ENCODE results near the gene MYNN. TPM values are rescaled to one million over a fixed set of nuclear protein-coding genes. Genes with fewer than 3 reads are reported as not detected.

MYNN gene
- total RNA-seq, 1 experiment from 2014 or later, result 20.4 TPM

GRCh38 chr3:169836942-169837275 lies 63.7 kb downstream of the MYNN start:
- intact Hi-C loops (cut with micrococcal nuclease), result no loop called here

GRCh38 chr3:169838511-169839030 lies 65.4 kb downstream of the MYNN start:
- DNase-seq (ENCODE audit: unreplicated experiment), result no peak
- TF ChIP-seq CTCF (IDR thresholded peaks at IDR 0.05; ENCODE audit: unreplicated experiment), result no peak
- intact Hi-C loops (cut with micrococcal nuclease), result no loop called here
- Mint-ChIP-seq H3K4me1 (ENCODE audit: insufficient read depth, unreplicated experiment) (no peaks in the 10 kb centered on the region), H3K4me3 (ENCODE audit: unreplicated experiment) (no peak overlapping the region), H3K27ac (ENCODE audit: low read depth, unreplicated experiment) (no peak overlapping the region), H3K36me3 (ENCODE audit: insufficient read depth, unreplicated experiment) (no peaks in the 10 kb centered on the region), H3K27me3 (ENCODE audit: insufficient read depth, unreplicated experiment) (no peaks in the 10 kb centered on the region), H3K9me3 (ENCODE audit: unreplicated experiment) (no peaks in the 10 kb centered on the region)
- ChIA-PET CTCF (interaction anchor here (0.6 kb wide), 1 partner anchor 58 kb away, joined by 3 read pairs; no protein-coding TSS in a partner anchor), POLR2A (no interaction called here)
- no TSS peak for BruUV-seq (replicated peaks)

More at GRCh38 chr3:169836942-169837275, 63.7 kb downstream of the MYNN start:
- no peaks in the 10 kb centered on the region for H3K27me3 Mint-ChIP-seq (ENCODE audit: insufficient read depth, unreplicated experiment)
- no peaks in the 10 kb centered on the region for H3K9me3 Mint-ChIP-seq (ENCODE audit: unreplicated experiment)
- DNase-seq (ENCODE audit: unreplicated experiment), result no peak
- TF ChIP-seq CTCF (IDR thresholded peaks at IDR 0.05; ENCODE audit: unreplicated experiment), result no peak
- POLR2A ChIA-PET, result no interaction called here
- no TSS peak for BruUV-seq (replicated peaks)
- H3K4me1 Mint-ChIP-seq (ENCODE audit: insufficient read depth, unreplicated experiment), result no peaks in the 10 kb centered on the region
- no peaks in the 10 kb centered on the region for H3K36me3 Mint-ChIP-seq (ENCODE audit: insufficient read depth, unreplicated experiment)
- H3K27ac Mint-ChIP-seq (ENCODE audit: low read depth, unreplicated experiment), result no peak overlapping the region
- CTCF ChIA-PET, result no interaction called here
- no peak overlapping the region for H3K4me3 Mint-ChIP-seq (ENCODE audit: unreplicated experiment)

Other genes starting within 250 kb of the MYNN start
- gene MECOM, start 109.7 kb upstream of the MYNN start, total RNA-seq (2022), result 5.2 and 7.1 TPM in 2 replicates
- 2.9 and 7.9 TPM in 2 replicates for gene TERC, start 8.3 kb upstream of the MYNN start, total RNA-seq (2022)
- 0.93 and 1.0 TPM in 2 replicates for gene ACTRT3, start 3.8 kb upstream of the MYNN start, total RNA-seq (2022)
- gene LRRIQ4, start 39.5 kb downstream of the MYNN start, total RNA-seq (2022), result not detected in 2 replicates
- gene LRRC34, start 39.5 kb downstream of the MYNN start, total RNA-seq (2022), result not detected in 2 replicates
- gene LRRC31, start 96.5 kb downstream of the MYNN start, total RNA-seq (2022), result not detected in 2 replicates
- not detected in 2 replicates for gene SAMD7, start 138.2 kb downstream of the MYNN start, total RNA-seq (2022)
- gene SEC62, start 193.4 kb downstream of the MYNN start, total RNA-seq (2022), result 58.5 and 62.1 TPM in 2 replicates